Measurements from ENCODE around the gene UGT2A2. TPM values are rescaled to one million over a fixed set of nuclear protein-coding genes. Genes with fewer than 3 reads are reported as not detected.

The UGT2A2 gene
- total RNA-seq, 4 donors from 2014 or later: not detected

GRCh38 chr4:69653147-69653546, 13.7 kb upstream of the UGT2A2 start, which contains the start of gene UGT2A1:
Gene UGT2A1 (minus strand): TSS chr4:69653247. CDS start chr4:69647644, 5,603 bp downstream.
- DNase-seq: no peak
- Histone ChIP-seq H3K27ac (no peak within 1 kb of the TSS), H3K27me3 (no peaks in the 10 kb centered on the region), H3K36me3 (no peaks in the 10 kb centered on the region), H3K4me3 (no peak within 1 kb of the TSS), H3K9me3 (no peaks in the 10 kb centered on the region), H3K4me1 (no peaks in the 10 kb centered on the region)
- TF ChIP-seq POLR2A (IDR thresholded peaks at IDR 0.05): no peak
- TF ChIP-seq CTCF (IDR thresholded peaks at IDR 0.05): no peak

GRCh38 chr4:69650872-69651271, 11.4 kb upstream of the UGT2A2 start:
- no peaks in the 10 kb centered on the region for H3K27me3 ChIP-seq
- H3K4me1 ChIP-seq: no peaks in the 10 kb centered on the region
- DNase-seq: no peak
- no peak overlapping the region for H3K27ac ChIP-seq
- no peaks in the 10 kb centered on the region for H3K36me3 ChIP-seq
- TF ChIP-seq CTCF (IDR thresholded peaks at IDR 0.05) (no peak), POLR2A (IDR thresholded peaks at IDR 0.05) (no peak)
- no peak overlapping the region for H3K4me3 ChIP-seq
- no peaks in the 10 kb centered on the region for H3K9me3 ChIP-seq

- Histone ChIP-seq H3K36me3 (no peaks in the 10 kb centered on the region), H3K4me3 (no peak overlapping the region), H3K4me1 (no peaks in the 10 kb centered on the region), H3K27ac (no peak overlapping the region), H3K9me3 (no peaks in the 10 kb centered on the region), H3K27me3 (no peaks in the 10 kb centered on the region)
- no peak for DNase-seq
- TF ChIP-seq CTCF (IDR thresholded peaks at IDR 0.05): no peak
- no peak for TF ChIP-seq POLR2A (IDR thresholded peaks at IDR 0.05)
Measured at GRCh38 chr4:69649629-69650028, 10.2 kb upstream of the UGT2A2 start.

- TF ChIP-seq CTCF (IDR thresholded peaks at IDR 0.05): no peak
- no peak for TF ChIP-seq POLR2A (IDR thresholded peaks at IDR 0.05)
- Histone ChIP-seq H3K4me3 (no peak overlapping the region), H3K27ac (no peak overlapping the region), H3K36me3 (no peaks in the 10 kb centered on the region), H3K4me1 (no peaks in the 10 kb centered on the region), H3K9me3 (no peaks in the 10 kb centered on the region), H3K27me3 (no peaks in the 10 kb centered on the region)
- DNase-seq: no peak
Measured at GRCh38 chr4:69649207-69649606, 9.8 kb upstream of the UGT2A2 start.

GRCh38 chr4:69642961-69643360, 3.5 kb upstream of the UGT2A2 start:
- H3K27me3 ChIP-seq: no peaks in the 10 kb centered on the region
- no peak overlapping the region for H3K27ac ChIP-seq
- H3K4me3 ChIP-seq: no peak overlapping the region
- no peaks in the 10 kb centered on the region for H3K9me3 ChIP-seq
- no peaks in the 10 kb centered on the region for H3K4me1 ChIP-seq
- H3K36me3 ChIP-seq: no peaks in the 10 kb centered on the region
- no peak for TF ChIP-seq POLR2A (IDR thresholded peaks at IDR 0.05)
- no peak for TF ChIP-seq CTCF (IDR thresholded peaks at IDR 0.05)
- DNase-seq: no peak

GRCh38 chr4:69640289-69640688, 847 bp upstream of the UGT2A2 start:
- Histone ChIP-seq H3K27ac (no peak overlapping the region), H3K27me3 (no peaks in the 10 kb centered on the region), H3K36me3 (no peaks in the 10 kb centered on the region), H3K9me3 (no peaks in the 10 kb centered on the region), H3K4me3 (no peak overlapping the region), H3K4me1 (no peaks in the 10 kb centered on the region)
- TF ChIP-seq CTCF (IDR thresholded peaks at IDR 0.05) (no peak), POLR2A (IDR thresholded peaks at IDR 0.05) (no peak)
- no peak for DNase-seq

Data from Peyer's patch (tissue), 4 donors.